ENCODE data around the gene AVPR2.

- TF ChIP-seq GATA3 (IDR thresholded peaks at IDR 0.05; ENCODE audit: low read depth, low read length) (no peak), GATA2 (IDR thresholded peaks at IDR 0.05; ENCODE audit: low read depth, low read length) (no peak)
Measured at GRCh38 chrX:153934148-153934761, 29.8 kb downstream of the AVPR2 start.
